GM19035 (cell line): ENCODE measurements around the gene LRRC32.

Experiments
- ATAC-seq: cut with Tn5 transposase; IDR thresholded peaks from one replicate; pipeline ENCODE4 v1.9.1; 2021; ENCODE audit not compliant: unreplicated experiment

LRRC32 gene

DNA sequence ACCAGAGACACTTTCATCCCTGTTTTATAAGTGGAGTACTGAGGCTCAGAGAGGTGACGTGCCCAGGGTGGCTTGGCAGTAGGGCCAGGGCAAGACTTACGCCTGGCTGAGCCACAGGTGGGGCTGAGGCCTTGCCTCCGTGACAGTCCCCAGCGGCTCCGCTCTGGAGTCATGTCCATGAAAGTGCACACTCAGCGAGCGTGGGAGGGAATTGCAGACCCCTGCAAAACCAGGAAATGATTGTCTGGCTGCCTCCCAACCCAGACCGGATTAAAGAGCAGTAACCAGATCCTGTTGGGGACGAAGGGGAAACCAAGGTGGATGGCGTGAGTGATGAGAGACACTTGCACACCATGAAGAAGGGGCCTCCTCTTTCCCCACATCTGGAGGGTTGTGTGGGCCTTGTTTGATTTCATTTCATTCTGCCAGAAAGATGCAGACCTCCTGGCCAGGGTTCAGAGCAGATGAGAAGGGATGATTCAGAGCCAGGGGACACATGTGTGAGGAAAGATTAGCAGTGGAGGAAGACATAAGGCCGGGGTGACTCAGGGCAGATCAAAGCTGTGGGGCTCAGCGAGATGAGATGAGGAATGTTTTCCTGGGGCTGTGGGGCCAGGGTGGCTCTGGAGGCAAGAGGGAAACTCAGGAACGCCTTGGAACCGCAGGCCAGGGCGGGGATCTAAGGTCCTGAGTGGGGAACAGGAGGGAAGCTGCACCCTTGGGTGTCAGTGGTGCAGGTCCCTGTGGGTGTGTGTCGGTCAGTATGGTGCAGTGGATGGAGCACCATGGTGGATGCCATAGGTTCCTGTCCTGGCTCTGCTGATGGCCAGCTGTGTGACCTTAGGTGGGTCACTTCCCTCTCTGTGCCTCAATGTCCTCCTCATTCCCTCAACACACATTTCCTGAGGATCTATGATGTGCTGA lies 29.9 kb upstream of the LRRC32 start:
- no peak for ATAC-seq

DNA sequence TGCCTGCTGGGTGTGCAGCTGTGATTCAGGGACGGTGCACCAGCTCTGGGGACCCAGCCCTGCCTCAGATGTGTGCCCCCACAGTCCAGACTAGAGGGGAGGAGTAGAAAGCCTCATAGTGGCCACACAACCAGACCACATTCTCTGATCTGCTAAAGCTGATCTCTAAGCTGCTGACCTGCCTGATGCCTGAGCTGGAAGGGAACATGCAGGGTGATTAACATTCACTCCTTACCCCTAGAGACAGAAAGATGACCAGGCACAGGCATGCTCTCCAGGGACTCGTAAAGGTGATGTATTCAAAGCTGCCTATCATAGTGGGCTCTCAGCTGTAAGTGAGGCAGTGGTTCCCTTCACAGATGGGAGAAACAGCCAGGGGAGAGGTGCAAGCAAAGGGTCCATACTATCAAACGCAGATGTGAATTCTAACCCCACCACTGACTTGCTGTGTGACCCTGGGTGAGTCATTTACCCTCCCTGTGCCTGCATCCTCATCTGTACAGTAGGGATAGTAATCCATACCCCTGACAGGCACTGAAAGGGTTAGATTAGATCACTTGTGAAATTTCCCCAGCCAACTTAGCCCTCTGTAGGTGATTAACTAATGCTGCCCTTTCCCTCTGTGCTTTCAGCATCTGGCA lies 29.0 kb upstream of the LRRC32 start:
- no peak for ATAC-seq

DNA sequence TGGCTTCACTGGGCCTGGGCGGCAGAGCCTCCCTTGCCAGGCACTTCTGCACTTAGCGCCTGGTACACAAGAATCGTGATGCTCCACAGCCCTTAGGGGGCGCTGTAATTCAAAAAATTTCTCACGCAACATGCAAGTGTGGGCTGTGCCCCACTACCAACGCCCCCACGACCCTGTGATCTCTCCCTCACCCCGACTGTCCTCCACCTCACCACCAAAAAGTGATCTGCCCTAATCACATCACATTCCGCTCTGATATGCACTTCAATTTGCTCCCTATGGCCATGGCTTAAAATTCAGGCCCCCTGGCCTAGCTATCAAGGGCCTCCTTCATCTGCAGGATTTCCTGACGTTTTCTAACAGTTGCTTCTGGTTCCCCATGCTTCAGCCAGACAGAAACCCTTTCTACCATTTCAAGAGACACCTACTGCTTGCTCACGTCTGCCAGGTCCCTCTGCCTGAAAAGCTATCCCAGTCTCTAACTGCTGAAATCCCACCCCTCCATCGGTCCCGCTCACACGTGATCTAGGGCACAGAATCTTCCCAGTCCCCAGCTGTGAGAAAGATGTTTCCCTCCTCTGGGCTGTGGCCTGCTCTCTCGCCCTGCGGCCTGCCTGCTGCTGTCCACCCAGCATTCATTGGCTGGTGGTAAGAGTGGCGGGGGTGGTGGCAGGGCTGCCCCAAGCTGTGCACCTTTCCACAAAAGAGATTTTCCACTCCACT lies 27.9 kb upstream of the LRRC32 start:
- no peak for ATAC-seq

- no peak for ATAC-seq
Measured at GRCh38 chr11:76696756-76697155, 26.2 kb upstream of the LRRC32 start.

DNA sequence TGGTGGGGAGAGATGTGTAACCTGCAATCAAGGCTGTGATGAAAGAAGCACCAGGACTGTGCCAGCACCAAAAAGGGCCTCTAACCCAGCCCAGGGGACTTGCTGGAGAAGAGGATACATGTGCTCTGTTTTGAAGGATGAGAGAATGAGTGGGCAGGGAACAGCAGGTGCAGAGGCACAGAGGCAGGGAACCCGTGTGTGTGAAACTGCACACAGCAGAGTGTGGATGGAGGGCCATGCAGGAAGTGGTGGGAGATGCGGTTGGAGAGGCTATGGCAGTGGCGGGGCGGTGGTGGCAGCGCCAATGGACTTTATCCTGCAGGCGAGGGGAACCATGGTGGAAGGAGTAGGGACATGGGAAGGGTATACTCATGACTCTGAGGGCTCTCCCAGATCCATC lies 25.2 kb upstream of the LRRC32 start:
- ATAC-seq, result no peak

GRCh38 chr11:76695133-76695532 lies 24.6 kb upstream of the LRRC32 start:
- ATAC-seq, result no peak

GRCh38 chr11:76694664-76695063 lies 24.1 kb upstream of the LRRC32 start:
- no peak for ATAC-seq

GRCh38 chr11:76693806-76694205 lies 23.3 kb upstream of the LRRC32 start:
- no peak for ATAC-seq

DNA sequence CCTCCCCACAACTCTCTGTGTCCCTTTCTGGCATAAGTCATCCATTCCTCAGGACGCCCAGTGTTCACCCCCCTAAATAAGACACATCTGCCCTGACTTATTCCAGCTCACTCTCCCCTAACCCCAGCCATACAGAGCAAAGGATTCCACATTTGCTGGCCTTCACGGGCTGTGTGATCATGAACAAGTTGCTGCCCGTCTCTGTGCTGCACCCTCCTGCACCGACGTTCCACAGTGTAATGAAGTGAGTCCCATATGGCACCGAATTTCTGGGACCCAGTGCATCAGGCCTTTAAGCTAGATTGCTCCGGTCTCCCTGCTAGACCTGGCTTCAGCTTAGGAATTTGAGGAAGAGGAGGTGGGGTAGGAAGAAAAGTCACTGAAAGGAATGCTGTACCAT lies 22.4 kb upstream of the LRRC32 start:
- ATAC-seq, result no peak

- ATAC-seq, result no peak
Measured at GRCh38 chr11:76691655-76692054, 21.1 kb upstream of the LRRC32 start.

- ATAC-seq, result no peak
Measured at GRCh38 chr11:76690736-76691135, 20.2 kb upstream of the LRRC32 start.

GRCh38 chr11:76689313-76690260 lies 19.0 kb upstream of the LRRC32 start:
- no peak for ATAC-seq

DNA sequence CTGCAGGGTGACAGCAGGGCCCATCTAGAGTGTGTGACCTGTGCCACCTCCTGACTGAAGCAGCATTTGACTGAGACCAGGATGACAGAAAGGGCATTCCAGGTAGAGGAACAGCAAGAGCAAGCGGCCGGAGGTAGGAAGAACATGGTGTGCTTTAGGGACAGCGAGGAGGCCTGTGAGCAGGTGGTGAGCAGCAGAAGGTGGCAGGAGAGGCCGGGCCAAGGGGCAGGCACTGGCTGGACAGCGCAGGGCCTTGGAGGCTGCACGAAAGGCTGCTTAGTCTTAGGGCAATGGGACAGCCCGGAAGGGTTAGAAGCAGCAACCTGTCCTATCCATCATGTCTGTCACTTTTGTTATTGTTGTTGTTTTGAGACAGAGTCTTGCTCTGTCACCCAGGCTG lies 17.6 kb upstream of the LRRC32 start:
- no peak for ATAC-seq

GRCh38 chr11:76686261-76687079 lies 15.9 kb upstream of the LRRC32 start:
- ATAC-seq, result no peak

- no peak for ATAC-seq
Measured at GRCh38 chr11:76685831-76686230, 15.3 kb upstream of the LRRC32 start.

- ATAC-seq, result no peak
Measured at GRCh38 chr11:76685237-76685636, 14.7 kb upstream of the LRRC32 start.

- ATAC-seq, result no peak
Measured at GRCh38 chr11:76684516-76684915, 14.0 kb upstream of the LRRC32 start.

- no peak for ATAC-seq
Measured at GRCh38 chr11:76683161-76684095, 12.9 kb upstream of the LRRC32 start.

GRCh38 chr11:76682684-76683083 lies 12.1 kb upstream of the LRRC32 start:
- ATAC-seq, result no peak
